Lung (tissue), 12 donors: ENCODE measurements around the gene BBX. TPM values are rescaled to one million over a fixed set of nuclear protein-coding genes. Genes with fewer than 3 reads are reported as not detected.
"Not testable (repeated sequence)": the region's sequence is repeated elsewhere in the genome, so short reads cannot be mapped to it uniquely, and the experiment has no call there.

Source experiments
- ATAC-seq: fragments of 200-7000 bp; cut with Tn5 transposase; one replicate; pipeline ENCODE4 v1.9.1; 2020; ENCODE audit warnings: moderate number of reproducible peaks; ENCODE audit not compliant: insufficient read depth, low FRiP score
- DNase-seq, 3 donors: peaks; one replicate each; pipeline ENCODE4 v3.0.0-alpha.2; 2013 to 2017
- H3K27ac ChIP-seq, 2 donors: one replicate each; pipeline ENCODE4 v1.5.1; 2013; ENCODE audit warnings: mild to moderate bottlenecking in 2 of 2, moderate library complexity in 2 of 2, control low read depth in 1 of 2, inconsistent platforms in 1 of 2, low read depth in 1 of 2, low read length in 1 of 2
- H3K27me3 ChIP-seq, 3 donors: one replicate each; pipeline ENCODE4 v1.5.1; 2013; ENCODE audit warnings: low read length in 2 of 3; ENCODE audit not compliant: control insufficient read depth in 3 of 3, insufficient read depth in 3 of 3
- H3K36me3 ChIP-seq, 4 donors: one replicate each; pipeline ENCODE4 v1.5.1; 2013; ENCODE audit warnings: low read length in 4 of 4, mild to moderate bottlenecking in 1 of 4, moderate library complexity in 1 of 4; ENCODE audit not compliant: control insufficient read depth in 4 of 4, insufficient read depth in 4 of 4
- H3K4me1 ChIP-seq, 5 donors: one replicate each; pipeline ENCODE4 v1.5.1; 2013; ENCODE audit warnings: low read length in 5 of 5, mild to moderate bottlenecking in 2 of 5, moderate library complexity in 1 of 5; ENCODE audit not compliant: control insufficient read depth in 5 of 5, insufficient read depth in 5 of 5
- H3K4me3 ChIP-seq: one replicate; pipeline ENCODE4 v1.5.1; 2013; ENCODE audit warnings: mild to moderate bottlenecking, control low read depth, moderate library complexity
- H3K9ac ChIP-seq, 2 donors: one replicate each; pipeline ENCODE4 v1.5.1; 2013; ENCODE audit warnings: low read length in 2 of 2, control low read depth in 1 of 2; ENCODE audit not compliant: insufficient read depth in 1 of 2
- H3K9me3 ChIP-seq, 4 donors: one replicate each; pipeline ENCODE4 v1.5.1; 2013; ENCODE audit warnings: low read length in 3 of 4, mild to moderate bottlenecking in 1 of 4, moderate library complexity in 1 of 4; ENCODE audit not compliant: control insufficient read depth in 4 of 4, insufficient read depth in 3 of 4
- WGBS, 2 donors: extraction: QIAGEN DNeasy Blood & Tissue Kit; methylation state at CpG; one replicate each; pipeline ENCODE4 v1.1.7; 2013; 5-methylcytosine and 5-hydroxymethylcytosine counted together
- polyA plus RNA-seq, 2 donors: library from polyadenylated mRNA; stranded (reverse); fragments of 200-250 nt; gene quantifications; one replicate each; pipeline ENCODE4 v1.2.1, GENCODE V29; 2013
- total RNA-seq, 2 donors: library from RNA; depleted of rRNA in 1 of 2; stranded (reverse); fragments of >200 nt in 1 of 2; gene quantifications; one replicate each; pipeline ENCODE4 v1.2.1, GENCODE V29; 2014 to 2021
- TF ChIP-seq, protein P1 (sequence below): IDR thresholded peaks from 2 replicates; pipeline ENCODE4 v1.5.1; 2012; ENCODE audit warnings: mild to moderate bottlenecking; ENCODE audit errors: control extremely low read depth, extremely low read depth
- donor health status: control.
- donor health status: control.
- donor health status: Bipolar disorder and iron deficiency.
- donor health status: healthy.
- donor health status: DM: yes; HTN: yes; CAD: no.

BBX gene
- total and polyA plus RNA-seq, 4 donors, result 6.3 to 93.3 (median 25.1) TPM

DNA sequence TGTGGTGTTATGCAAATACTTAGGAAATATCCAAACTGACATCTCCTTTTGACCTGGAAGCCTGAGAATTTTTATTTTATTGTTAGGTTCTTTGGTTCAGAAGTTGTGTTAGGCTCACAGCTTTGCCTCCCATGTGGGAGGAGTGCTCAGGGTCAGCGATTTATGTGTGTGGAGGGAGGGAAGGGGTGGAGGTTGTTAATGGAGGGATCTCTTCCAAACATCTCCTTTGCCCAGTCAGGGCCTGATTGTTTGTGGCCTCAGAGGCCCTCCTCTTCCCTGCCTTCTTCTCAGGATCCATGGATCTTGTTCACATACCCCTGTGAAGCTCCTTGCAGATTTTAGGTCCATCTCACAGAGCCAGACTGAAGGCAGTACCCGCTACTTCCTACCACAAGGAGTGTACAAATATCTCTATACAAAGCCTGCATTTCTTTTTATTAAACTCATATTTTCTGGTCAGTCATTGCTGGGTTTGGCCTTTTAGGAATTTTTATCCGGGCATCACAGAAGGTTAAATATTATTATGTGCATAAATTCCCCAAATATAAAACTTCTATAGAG, 40.3 kb downstream of the BBX start:
- H3K4me3 ChIP-seq, result no peak overlapping the region
- H3K36me3 ChIP-seq, result no peaks in the 10 kb centered on the region
- H3K27me3 ChIP-seq, result no peaks in the 10 kb centered on the region
- peaks cover 0 to 7% (median 0%) of the 10 kb centered on the region in 5 donors for H3K4me1 ChIP-seq
- H3K27ac ChIP-seq, result peak overlapping the region in 1 of 2 donors; percentile 1
- H3K9me3 ChIP-seq, result no peaks in the 10 kb centered on the region
- no peak overlapping the region for H3K9ac ChIP-seq
- TF ChIP-seq, protein P1, sequence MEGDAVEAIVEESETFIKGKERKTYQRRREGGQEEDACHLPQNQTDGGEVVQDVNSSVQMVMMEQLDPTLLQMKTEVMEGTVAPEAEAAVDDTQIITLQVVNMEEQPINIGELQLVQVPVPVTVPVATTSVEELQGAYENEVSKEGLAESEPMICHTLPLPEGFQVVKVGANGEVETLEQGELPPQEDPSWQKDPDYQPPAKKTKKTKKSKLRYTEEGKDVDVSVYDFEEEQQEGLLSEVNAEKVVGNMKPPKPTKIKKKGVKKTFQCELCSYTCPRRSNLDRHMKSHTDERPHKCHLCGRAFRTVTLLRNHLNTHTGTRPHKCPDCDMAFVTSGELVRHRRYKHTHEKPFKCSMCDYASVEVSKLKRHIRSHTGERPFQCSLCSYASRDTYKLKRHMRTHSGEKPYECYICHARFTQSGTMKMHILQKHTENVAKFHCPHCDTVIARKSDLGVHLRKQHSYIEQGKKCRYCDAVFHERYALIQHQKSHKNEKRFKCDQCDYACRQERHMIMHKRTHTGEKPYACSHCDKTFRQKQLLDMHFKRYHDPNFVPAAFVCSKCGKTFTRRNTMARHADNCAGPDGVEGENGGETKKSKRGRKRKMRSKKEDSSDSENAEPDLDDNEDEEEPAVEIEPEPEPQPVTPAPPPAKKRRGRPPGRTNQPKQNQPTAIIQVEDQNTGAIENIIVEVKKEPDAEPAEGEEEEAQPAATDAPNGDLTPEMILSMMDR, result no peak
- ATAC-seq, result no peak
- no peak for DNase-seq
- 80 to 90% methylated on average over 3 of the region's 3 CpGs for WGBS, 2 donors

DNA sequence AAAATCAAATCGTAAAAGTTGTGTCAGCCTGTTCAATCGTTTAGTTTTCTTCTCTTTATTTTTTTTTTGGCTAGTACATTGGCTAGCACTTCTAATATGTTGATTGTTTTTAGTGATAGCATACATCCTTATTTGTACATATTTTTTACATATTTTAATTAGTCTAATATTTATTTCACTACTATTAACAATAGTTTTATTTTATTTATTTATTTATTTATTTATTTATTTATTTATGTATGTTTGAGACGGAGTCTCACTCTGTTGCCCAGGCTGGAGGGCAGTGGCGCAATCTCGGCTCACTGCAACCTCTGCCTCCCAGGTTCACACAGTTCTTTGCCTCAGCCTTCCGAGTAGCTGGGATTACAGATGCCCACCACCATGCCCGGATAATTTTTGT, 42.5 kb downstream of the BBX start:
- H3K9ac ChIP-seq, H3K9me3 ChIP-seq, DNase-seq, H3K4me3 ChIP-seq, H3K27me3 ChIP-seq, H3K27ac ChIP-seq, H3K4me1 ChIP-seq, H3K36me3 ChIP-seq, ATAC-seq: not testable (repeated sequence)
- 98 to 99% methylated on average over 7 of the region's 7 CpGs for WGBS, 2 donors

DNA sequence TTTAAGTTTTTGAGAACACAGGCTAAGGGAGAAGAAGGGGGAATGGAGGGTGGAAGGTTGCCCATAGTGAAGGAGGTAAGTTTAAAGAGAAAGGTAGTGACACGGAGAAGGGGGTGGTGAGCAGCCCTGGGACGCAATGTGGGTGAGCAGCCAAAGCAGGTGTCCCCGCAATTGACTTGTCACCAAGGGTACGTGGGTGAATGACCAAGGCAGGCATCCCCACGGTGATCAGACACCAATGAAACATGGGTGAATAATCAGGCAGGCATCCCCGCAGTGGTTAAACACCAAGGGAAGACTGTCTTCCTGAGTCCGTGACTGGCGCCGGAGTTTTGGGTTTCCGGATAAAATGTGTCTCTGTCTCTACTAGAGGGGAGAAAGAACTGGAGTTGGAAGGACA, 48.3 kb downstream of the BBX start:
- DNase-seq, H3K4me1 ChIP-seq, H3K27me3 ChIP-seq, H3K27ac ChIP-seq, H3K36me3 ChIP-seq, ATAC-seq, H3K4me3 ChIP-seq, H3K9ac ChIP-seq, H3K9me3 ChIP-seq: not testable (repeated sequence)
- WGBS, 2 donors, result 90 to 93% methylated on average over 10 of the region's 10 CpGs

DNA sequence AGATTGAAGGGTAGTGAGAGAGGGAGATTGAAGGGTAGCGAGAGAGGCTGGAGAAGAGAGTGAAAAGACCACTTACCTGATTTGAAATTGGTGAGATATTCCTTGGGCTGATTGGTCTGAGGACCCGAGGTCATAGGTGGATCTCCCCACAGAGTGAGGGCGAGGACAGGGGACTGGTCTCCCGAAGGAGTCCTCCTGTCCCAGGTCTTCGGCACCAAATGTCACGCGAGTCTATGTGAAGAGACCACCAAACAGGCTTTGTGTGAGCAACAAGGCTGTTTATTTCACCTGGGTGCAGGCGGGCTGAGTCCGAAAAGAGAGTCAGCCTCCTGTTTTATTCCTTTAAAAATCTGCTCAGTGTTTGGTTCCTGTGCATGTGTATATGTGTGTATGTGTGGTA, 48.7 kb downstream of the BBX start:
- H3K27ac ChIP-seq, H3K36me3 ChIP-seq, ATAC-seq, H3K9me3 ChIP-seq, H3K9ac ChIP-seq, H3K4me1 ChIP-seq, DNase-seq, H3K27me3 ChIP-seq, H3K4me3 ChIP-seq: not testable (repeated sequence)
- WGBS, 2 donors, result 95 to 97% methylated on average over 9 of the region's 9 CpGs

DNA sequence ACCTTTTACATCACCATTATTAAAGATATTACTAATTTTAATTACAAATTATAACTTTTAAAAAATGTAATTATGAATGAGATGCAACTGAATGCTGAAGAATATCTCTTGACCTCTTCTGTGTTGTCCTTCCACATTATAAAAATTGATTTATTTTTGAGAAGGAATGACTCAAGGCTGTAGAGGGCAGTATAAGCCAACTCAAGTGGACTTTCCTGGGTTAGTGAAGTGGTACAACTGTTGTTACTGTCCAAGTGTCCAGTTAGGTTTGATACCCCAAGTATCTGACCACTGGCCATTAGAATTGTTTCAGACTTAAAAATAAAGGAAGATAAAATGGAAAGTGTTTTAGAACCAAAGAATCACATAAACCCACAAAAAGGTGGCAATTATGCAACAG, 51.9 kb downstream of the BBX start:
- DNase-seq (peak in 2 of 3 donors; percentile 46 to 61), ATAC-seq (no peak)
- TF ChIP-seq, protein P1, result peak; percentile 29
- no peaks in the 10 kb centered on the region for H3K9me3 ChIP-seq
- peaks cover 0 to 2% (median 0%) of the 10 kb centered on the region in 5 donors for H3K4me1 ChIP-seq
- H3K4me3 ChIP-seq, result no peak overlapping the region
- no peak overlapping the region for H3K27ac ChIP-seq
- no peak overlapping the region for H3K9ac ChIP-seq
- H3K36me3 ChIP-seq, result no peaks in the 10 kb centered on the region
- no peaks in the 10 kb centered on the region for H3K27me3 ChIP-seq
